Measurements from ENCODE around the gene SUN3.

- TF ChIP-seq, protein P1, sequence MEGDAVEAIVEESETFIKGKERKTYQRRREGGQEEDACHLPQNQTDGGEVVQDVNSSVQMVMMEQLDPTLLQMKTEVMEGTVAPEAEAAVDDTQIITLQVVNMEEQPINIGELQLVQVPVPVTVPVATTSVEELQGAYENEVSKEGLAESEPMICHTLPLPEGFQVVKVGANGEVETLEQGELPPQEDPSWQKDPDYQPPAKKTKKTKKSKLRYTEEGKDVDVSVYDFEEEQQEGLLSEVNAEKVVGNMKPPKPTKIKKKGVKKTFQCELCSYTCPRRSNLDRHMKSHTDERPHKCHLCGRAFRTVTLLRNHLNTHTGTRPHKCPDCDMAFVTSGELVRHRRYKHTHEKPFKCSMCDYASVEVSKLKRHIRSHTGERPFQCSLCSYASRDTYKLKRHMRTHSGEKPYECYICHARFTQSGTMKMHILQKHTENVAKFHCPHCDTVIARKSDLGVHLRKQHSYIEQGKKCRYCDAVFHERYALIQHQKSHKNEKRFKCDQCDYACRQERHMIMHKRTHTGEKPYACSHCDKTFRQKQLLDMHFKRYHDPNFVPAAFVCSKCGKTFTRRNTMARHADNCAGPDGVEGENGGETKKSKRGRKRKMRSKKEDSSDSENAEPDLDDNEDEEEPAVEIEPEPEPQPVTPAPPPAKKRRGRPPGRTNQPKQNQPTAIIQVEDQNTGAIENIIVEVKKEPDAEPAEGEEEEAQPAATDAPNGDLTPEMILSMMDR (IDR thresholded peaks at IDR 0.05) = no peak
- TF ChIP-seq POLR2AphosphoS5 (IDR thresholded peaks at IDR 0.05) (no peak), POLR2A (IDR thresholded peaks at IDR 0.05) (no peak), EP300 (IDR thresholded peaks at IDR 0.05) (no peak)
Measured at GRCh38 chr7:47938574-47939165, 90.2 kb downstream of the SUN3 start.
